ENCODE data around the gene DEPDC7. TPM values are rescaled to one million over a fixed set of nuclear protein-coding genes. Genes with fewer than 3 reads are reported as not detected.

Gene DEPDC7
- total RNA-seq: 3.0 and 5.7 TPM in 2 replicates

GRCh38 chr11:33015621-33016551 lies at the start of gene DEPDC7:
Gene DEPDC7, plus strand, starts transcription at chr11:33015878. Its CDS starts 78 bp downstream, at chr11:33015956.

GRCh38 chr11:33039274-33040032 lies 23.8 kb downstream of the DEPDC7 start, which contains the start of gene TCP11L1:
Gene TCP11L1, plus strand, starts transcription at chr11:33039572. Its CDS starts 4,202 bp downstream, at chr11:33043774.

Other genes starting within 250 kb of the DEPDC7 start
- gene CCDC73, start 221.2 kb upstream of the DEPDC7 start, total RNA-seq: under 0.01 TPM in 1 of 2 replicates, not detected in the other
- 0.16 TPM in 1 of 2 replicates, not detected in the other for gene PRRG4, start 186.0 kb upstream of the DEPDC7 start, total RNA-seq
- gene QSER1, start 123.1 kb upstream of the DEPDC7 start, total RNA-seq: 7.2 and 10.6 TPM in 2 replicates
- gene TCP11L1, start 23.7 kb downstream of the DEPDC7 start, total RNA-seq: 11.7 and 14.7 TPM in 2 replicates
- 17.6 and 25.8 TPM in 2 replicates for gene CSTF3, start 145.6 kb downstream of the DEPDC7 start, total RNA-seq
- 76.9 and 124 TPM in 2 replicates for gene HIPK3, start 241.5 kb downstream of the DEPDC7 start, total RNA-seq

Data from bronchial smooth muscle cell (primary cell).